Neuronal stem cell (in vitro differentiated cells): ENCODE results near the gene TMPRSS6.

Experiments
- DNase-seq: peaks from one replicate; pipeline ENCODE4 v3.0.0-alpha.2; 2013; ENCODE audit warnings: low spot score
- H2AFZ ChIP-seq: one replicate; pipeline ENCODE4 v1.6.1; 2013; ENCODE audit warnings: mild to moderate bottlenecking, low read length, inconsistent platforms
- H2AK5ac ChIP-seq: 2 replicates; pipeline ENCODE4 v1.6.1; 2013; ENCODE audit warnings: low read depth, mild to moderate bottlenecking, inconsistent platforms, low read length, moderate library complexity, mixed read lengths
- H2BK120ac ChIP-seq: 2 replicates; pipeline ENCODE4 v1.6.1; 2013; ENCODE audit warnings: low read depth, mild to moderate bottlenecking, inconsistent platforms, low read length, moderate library complexity, mixed read lengths
- H2BK12ac ChIP-seq: one replicate; pipeline ENCODE4 v1.6.1; 2013; ENCODE audit warnings: low read length, inconsistent platforms
- H2BK15ac ChIP-seq: 2 replicates; pipeline ENCODE4 v1.6.1; 2013; ENCODE audit warnings: mild to moderate bottlenecking, low read length, inconsistent platforms, mixed read lengths
- H2BK5ac ChIP-seq: one replicate; pipeline ENCODE4 v1.6.1; 2013; ENCODE audit warnings: inconsistent platforms, mild to moderate bottlenecking, low read length, moderate library complexity
- H3K14ac ChIP-seq: one replicate; pipeline ENCODE4 v1.6.1; 2013; ENCODE audit warnings: low read length, inconsistent platforms
- H3K18ac ChIP-seq: 2 replicates; pipeline ENCODE4 v1.6.1; 2013; ENCODE audit warnings: low read length, inconsistent platforms
- H3K23ac ChIP-seq: 2 replicates; pipeline ENCODE4 v1.6.1; 2013; ENCODE audit warnings: low read depth, mild to moderate bottlenecking, mixed read lengths, low read length, inconsistent platforms; ENCODE audit not compliant: poor library complexity
- H3K27ac ChIP-seq: replicated peaks from 3 replicates; pipeline ENCODE4 v1.5.1; 2013; ENCODE audit warnings: low read length, inconsistent platforms
- H3K27me3 ChIP-seq, 3 experiments: 2 replicates each; pipeline ENCODE4 v1.6.1; 2013; ENCODE audit warnings: low read length in 3 of 3, mild to moderate bottlenecking in 2 of 3, inconsistent platforms in 1 of 3, low read depth in 1 of 3, mixed read lengths in 1 of 3, moderate library complexity in 1 of 3; ENCODE audit not compliant: control insufficient read depth in 3 of 3, insufficient read depth in 3 of 3
- H3K36me3 ChIP-seq, 2 donors: replicated peaks in 1 of 2; 2 replicates each; pipeline ENCODE4 v1.6.1; 2013; ENCODE audit warnings: low read length in 2 of 2; ENCODE audit not compliant: control insufficient read depth in 2 of 2, insufficient read depth in 2 of 2
- H3K4ac ChIP-seq: 2 replicates; pipeline ENCODE4 v1.6.1; 2013; ENCODE audit warnings: inconsistent platforms, mild to moderate bottlenecking, low read length, moderate library complexity
- H3K4me1 ChIP-seq, 2 donors: 1 replicate in 1 of 2; 2 replicates in 1 of 2; pipeline ENCODE4 v1.6.1; 2013; ENCODE audit warnings: low read length in 2 of 2, low read depth in 1 of 2; ENCODE audit not compliant: control insufficient read depth in 2 of 2, insufficient read depth in 1 of 2
- H3K4me2 ChIP-seq: one replicate; pipeline ENCODE4 v1.6.1; 2013; ENCODE audit warnings: mild to moderate bottlenecking, low read length, inconsistent platforms; ENCODE audit not compliant: insufficient read depth, poor library complexity, severe bottlenecking
- H3K4me3 ChIP-seq, 2 donors: 2 replicates each; pipeline ENCODE4 v1.5.1; 2013; ENCODE audit warnings: low read length in 2 of 2, mild to moderate bottlenecking in 2 of 2, inconsistent platforms in 1 of 2, moderate library complexity in 1 of 2
- H3K79me1 ChIP-seq: one replicate; pipeline ENCODE4 v1.6.1; 2013; ENCODE audit warnings: low read depth, mild to moderate bottlenecking, inconsistent platforms, low read length, moderate library complexity
- H3K9ac ChIP-seq: one replicate; pipeline ENCODE4 v1.6.1; 2013; ENCODE audit warnings: mild to moderate bottlenecking, low read depth, low read length, inconsistent platforms; ENCODE audit not compliant: poor library complexity
- H3K9me3 ChIP-seq, 2 donors: replicated peaks in 1 of 2; 2 replicates each; pipeline versions ENCODE3 to v1.6.1; 2013; ENCODE audit warnings: low read length in 2 of 2, mild to moderate bottlenecking in 2 of 2, inconsistent platforms in 1 of 2, low read depth in 1 of 2, mixed read lengths in 1 of 2, moderate library complexity in 1 of 2; ENCODE audit not compliant: control insufficient read depth in 2 of 2, insufficient read depth in 1 of 2
- H4K8ac ChIP-seq: one replicate; pipeline ENCODE4 v1.6.1; 2013; ENCODE audit warnings: low read depth, mild to moderate bottlenecking, inconsistent platforms, low read length, moderate library complexity
- H4K91ac ChIP-seq: one replicate; pipeline ENCODE4 v1.6.1; 2013; ENCODE audit warnings: low read length, low read depth, mild to moderate bottlenecking, inconsistent platforms; ENCODE audit not compliant: poor library complexity
- WGBS, 2 donors: extraction: QIAGEN DNeasy Blood & Tissue Kit; methylation state at CpG; one replicate each; pipeline ENCODE4 v1.1.7; 2013; ENCODE audit warnings: missing lambda C conversion rate in 2 of 2, mixed read lengths in 1 of 2; ENCODE audit not compliant: insufficient read length in 2 of 2, insufficient replicate concordance in 1 of 2; ENCODE audit errors: extremely low coverage in 2 of 2; 5-methylcytosine and 5-hydroxymethylcytosine counted together

The TMPRSS6 gene

GRCh38 chr22:37045958-37046357 lies 63.6 kb downstream of the TMPRSS6 start:
- Histone ChIP-seq H3K36me3 (no peaks in the 10 kb centered on the region), H3K18ac (no peak overlapping the region), H3K14ac (no peak overlapping the region)

GRCh38 chr22:37044634-37045625 lies 64.6 kb downstream of the TMPRSS6 start:
- Histone ChIP-seq H2AFZ (peak overlapping the region; percentile 42), H3K79me1 (no peaks in the 10 kb centered on the region), H3K9ac (no peak overlapping the region), H3K4me1 (peaks cover 4 to 5% of the 10 kb centered on the region in 2 donors), H3K36me3 (no peaks in the 10 kb centered on the region), H3K14ac (no peak overlapping the region), H3K27ac (no peak overlapping the region), H2AK5ac (no peak overlapping the region), H4K91ac (no peak overlapping the region), H3K4me2 (no peak overlapping the region), H3K9me3 (no peaks in the 10 kb centered on the region), H3K4ac (no peak overlapping the region), H3K27me3 (no peaks in the 10 kb centered on the region), H3K18ac (no peak overlapping the region), H3K23ac (no peak overlapping the region), H3K4me3 (no peak overlapping the region), H2BK5ac (no peak overlapping the region), H2BK120ac (no peak overlapping the region), H2BK12ac (peak overlapping the region; percentile 24), H4K8ac (no peak overlapping the region), H2BK15ac (no peak overlapping the region)
- DNase-seq: no peak
- no CpG with 5 or more reads among the region's 9 CpGs for WGBS, 2 donors

More at GRCh38 chr22:37045958-37046357, 63.6 kb downstream of the TMPRSS6 start:
- peak; percentile 18 for DNase-seq
- Histone ChIP-seq H3K27ac (no peak overlapping the region), H2AK5ac (peak overlapping the region; percentile 53), H3K4me1 (peaks cover 2 to 6% of the 10 kb centered on the region in 2 donors), H3K4ac (no peak overlapping the region), H2BK120ac (no peak overlapping the region), H3K4me2 (no peak overlapping the region), H2BK15ac (peak overlapping the region; percentile 28), H4K91ac (no peak overlapping the region), H3K79me1 (no peaks in the 10 kb centered on the region), H3K23ac (no peak overlapping the region), H3K9ac (peak overlapping the region; percentile 53), H3K9me3 (no peaks in the 10 kb centered on the region), H3K27me3 (peaks cover 0 to 4% (median 0%) of the 10 kb centered on the region in 3 experiments), H3K4me3 (no peak overlapping the region), H2AFZ (no peak overlapping the region), H4K8ac (no peak overlapping the region), H2BK5ac (no peak overlapping the region), H2BK12ac (no peak overlapping the region)
- no CpG with 5 or more reads among the region's 4 CpGs for WGBS, 2 donors

DNA sequence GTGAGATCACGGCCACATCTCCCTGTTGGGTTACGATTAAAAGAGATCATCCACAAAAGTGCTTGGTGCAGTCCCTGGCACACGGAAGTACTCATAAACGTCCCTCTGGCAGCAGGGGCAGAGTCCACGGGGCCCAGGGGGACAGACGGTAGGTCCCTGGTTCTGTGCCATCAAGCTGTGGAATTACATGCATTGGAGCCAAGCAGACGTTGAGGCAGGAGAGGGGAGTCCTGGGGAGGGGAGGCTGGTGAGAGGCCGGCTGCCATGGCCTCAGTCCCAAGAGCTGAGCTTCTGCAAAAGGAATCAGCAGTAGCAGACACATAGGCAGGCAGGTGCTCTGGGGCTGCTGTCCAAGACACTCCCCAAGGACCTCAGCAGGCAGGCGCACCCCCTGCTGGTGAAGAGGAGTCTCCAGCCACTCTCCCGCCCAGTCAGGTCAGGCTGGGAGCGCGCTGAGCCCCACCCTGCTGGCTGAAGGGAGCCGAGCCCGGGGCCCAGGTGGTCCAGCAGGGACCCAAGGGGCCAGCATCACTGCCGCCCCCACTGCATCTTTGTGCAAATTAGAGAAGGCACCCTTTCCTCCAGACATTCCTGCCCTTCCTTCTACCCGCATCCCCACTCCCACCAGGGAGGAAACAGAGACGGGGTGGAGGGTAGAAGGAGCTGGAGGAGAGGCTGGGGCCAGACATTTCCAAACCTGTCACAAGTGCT lies 65.5 kb downstream of the TMPRSS6 start:
- no peak for DNase-seq
- peak overlapping the region; percentile 15 for H2AK5ac ChIP-seq
- no peak overlapping the region for H3K4ac ChIP-seq
- H2AFZ ChIP-seq: peak overlapping the region; percentile 6
- H3K18ac ChIP-seq: peak overlapping the region; percentile 12
- H3K23ac ChIP-seq: peak overlapping the region; percentile 32
- H4K8ac ChIP-seq: peak overlapping the region; percentile 33
- H3K14ac ChIP-seq: no peak overlapping the region
- peaks cover 4 to 5% of the 10 kb centered on the region in 2 donors for H3K4me1 ChIP-seq
- no peak overlapping the region for H3K4me3 ChIP-seq
- H2BK12ac ChIP-seq: no peak overlapping the region
- no peaks in the 10 kb centered on the region for H3K36me3 ChIP-seq
- H4K91ac ChIP-seq: no peak overlapping the region
- no peaks in the 10 kb centered on the region for H3K9me3 ChIP-seq
- H2BK15ac ChIP-seq: peak overlapping the region; percentile 51
- no peak overlapping the region for H3K9ac ChIP-seq
- H2BK5ac ChIP-seq: no peak overlapping the region
- H3K27me3 ChIP-seq: no peaks in the 10 kb centered on the region
- H2BK120ac ChIP-seq: no peak overlapping the region
- no peak overlapping the region for H3K27ac ChIP-seq
- H3K79me1 ChIP-seq: no peaks in the 10 kb centered on the region
- H3K4me2 ChIP-seq: no peak overlapping the region
- no CpG with 5 or more reads among the region's 17 CpGs for WGBS, 2 donors
